T-helper 1 cell (primary cell): ENCODE results near the gene STK11.

Source experiments
- DNase-seq, 5 donors: peaks; one replicate each; pipeline ENCODE4 v3.0.0-alpha.2; 2012 to 2020

STK11 gene

DNA sequence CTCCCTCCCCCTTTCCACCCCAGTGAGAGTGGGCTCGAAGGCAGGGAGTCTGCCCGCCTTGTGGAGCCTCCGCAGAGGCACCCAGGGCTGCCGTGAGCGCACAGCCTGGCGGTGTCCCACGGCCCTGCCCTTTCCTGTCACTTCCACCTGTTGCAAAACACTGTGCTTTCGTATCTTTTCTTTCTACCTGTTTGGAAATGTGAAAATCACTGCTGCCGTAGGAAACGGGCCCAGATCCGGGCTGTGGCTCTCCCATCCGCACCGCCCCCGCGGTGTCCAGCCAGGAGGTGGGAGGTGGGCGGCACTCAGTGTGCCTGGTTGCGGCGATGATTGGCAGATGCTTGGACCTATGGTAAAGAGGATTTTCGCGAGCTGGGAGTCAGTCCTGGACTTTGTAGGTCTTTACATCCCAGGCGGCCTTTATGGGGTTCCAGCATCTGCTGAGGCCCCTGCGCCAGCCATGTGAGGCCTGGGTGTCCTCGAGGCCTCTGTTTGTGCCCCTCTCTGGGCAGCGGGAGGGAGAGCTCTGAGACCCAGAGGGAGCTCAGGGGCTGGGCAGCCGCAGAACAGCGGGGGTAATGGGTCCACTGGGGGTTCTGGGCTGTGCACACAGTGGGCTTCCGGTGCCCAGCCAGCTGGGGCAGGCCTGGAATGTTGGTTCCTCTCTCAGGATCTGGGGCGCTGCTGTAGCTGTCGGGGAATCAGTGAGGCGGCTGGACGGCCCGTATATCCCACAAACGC is 6.1 kb downstream of the STK11 start:
- DNase-seq, result no peak

DNA sequence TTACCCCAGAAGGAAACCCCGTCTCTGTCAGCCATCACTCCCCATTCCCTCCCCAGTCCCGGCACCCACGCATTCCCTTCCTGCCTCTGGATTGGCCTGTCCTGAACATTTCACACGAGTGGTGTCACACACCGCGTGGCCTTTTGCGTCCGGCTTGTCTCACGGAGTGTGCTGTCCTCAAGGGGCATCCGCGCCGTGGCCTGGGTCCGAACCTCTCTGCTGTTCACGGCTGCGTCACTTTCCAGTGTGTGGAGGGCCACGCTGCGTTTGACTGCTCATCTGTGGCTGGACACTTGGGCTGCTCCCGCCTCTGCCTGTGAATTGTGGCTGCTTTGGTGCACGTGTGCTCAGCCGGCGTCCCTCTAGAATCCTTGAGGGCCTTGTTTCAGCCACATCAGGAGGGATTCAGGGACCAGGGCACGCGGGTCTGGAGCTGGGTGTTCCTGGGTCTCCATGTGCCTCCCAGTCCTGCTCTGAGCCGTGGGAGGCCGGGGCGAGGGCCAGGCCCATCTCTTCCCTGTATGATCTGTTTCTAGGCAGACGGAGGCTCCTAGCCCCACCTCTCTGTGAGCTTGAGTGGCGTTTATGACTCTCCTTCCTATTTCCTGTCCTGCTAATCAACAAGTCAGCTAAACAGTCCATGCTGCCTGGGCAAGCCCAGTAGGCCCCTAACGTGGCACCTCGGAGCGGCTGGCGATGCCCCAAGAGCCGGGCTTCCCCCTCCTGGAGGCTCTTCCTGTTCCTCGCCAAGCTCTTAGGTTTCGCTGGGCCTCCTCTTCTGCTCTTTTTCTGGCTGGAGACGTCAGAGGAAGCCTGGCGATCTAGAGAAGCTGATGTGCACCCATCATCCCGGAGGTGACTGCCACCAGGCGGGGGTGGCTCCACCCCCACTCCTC is 8.1 kb downstream of the STK11 start:
- peak in 3 of 5 donors; percentile 49 to 81 (median 50) for DNase-seq

DNA sequence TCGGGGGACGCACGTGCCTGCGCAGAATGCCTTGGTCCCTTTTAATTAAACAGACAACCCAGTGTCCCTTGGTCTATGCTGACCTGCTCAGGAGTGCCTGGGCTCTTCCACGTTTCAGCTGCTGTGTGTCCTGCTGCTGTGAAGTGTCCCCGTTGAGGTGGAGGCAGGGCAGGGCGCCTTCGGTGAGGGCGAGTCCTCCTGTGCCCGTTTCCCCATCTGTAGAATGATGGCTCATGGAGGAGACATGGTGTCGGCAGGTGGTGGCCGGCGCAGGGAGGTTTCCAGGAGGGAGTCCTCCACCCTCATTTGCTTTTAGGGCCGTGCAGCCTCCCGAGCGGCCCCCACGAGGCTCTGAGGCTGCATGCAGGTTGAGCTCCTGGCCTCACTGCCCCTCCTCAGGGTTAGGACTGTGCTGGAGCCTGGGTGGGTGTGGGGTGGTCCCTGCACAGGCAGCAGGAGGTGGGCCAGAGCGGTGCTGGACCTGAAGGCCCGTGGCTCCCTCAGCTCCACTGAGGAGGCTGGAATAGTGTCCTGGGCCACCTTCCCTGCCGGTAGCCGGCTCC is 8.8 kb downstream of the STK11 start:
- no peak for DNase-seq

GRCh38 chr19:1214862-1215731 is 9.5 kb downstream of the STK11 start:
- DNase-seq, result no peak

- DNase-seq, result no peak
Measured at GRCh38 chr19:1216756-1217155, 11.2 kb downstream of the STK11 start.

- no peak for DNase-seq
Measured at GRCh38 chr19:1217366-1217765, 11.8 kb downstream of the STK11 start.

- no peak for DNase-seq
Measured at GRCh38 chr19:1218751-1219567, 13.4 kb downstream of the STK11 start.

DNA sequence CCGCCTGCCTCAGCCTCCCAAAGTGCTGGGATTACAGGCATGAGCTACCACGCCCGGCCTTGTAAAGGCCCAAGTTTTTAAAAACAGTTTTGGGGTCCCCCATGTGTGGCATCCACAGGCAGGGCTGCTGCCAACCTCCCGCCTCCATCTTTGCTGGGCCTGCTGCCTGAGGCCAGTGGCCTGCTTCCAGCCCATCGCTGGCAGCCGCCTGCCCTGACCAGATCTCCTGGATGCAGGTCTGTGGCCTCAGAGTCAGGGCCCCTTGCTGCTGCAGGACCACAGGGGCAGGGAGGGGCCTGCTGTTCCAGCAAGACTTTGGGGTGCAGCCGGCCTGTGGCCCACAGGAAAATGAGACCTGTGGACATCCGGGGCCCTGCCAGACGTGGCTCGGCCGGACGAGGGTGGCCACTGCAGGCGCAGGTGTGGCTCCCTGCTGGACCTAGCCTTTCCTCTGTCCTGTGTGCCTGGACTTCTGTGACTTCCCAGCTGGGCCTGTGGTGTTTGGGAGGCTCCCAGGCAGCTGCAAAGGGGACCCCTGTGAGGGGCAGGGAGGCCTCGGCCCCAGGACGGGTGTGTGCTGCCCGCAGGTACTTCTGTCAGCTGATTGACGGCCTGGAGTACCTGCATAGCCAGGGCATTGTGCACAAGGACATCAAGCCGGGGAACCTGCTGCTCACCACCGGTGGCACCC is 14.4 kb downstream of the STK11 start:
- no peak for DNase-seq

GRCh38 chr19:1220477-1220930 is 14.9 kb downstream of the STK11 start:
- DNase-seq, result no peak

DNA sequence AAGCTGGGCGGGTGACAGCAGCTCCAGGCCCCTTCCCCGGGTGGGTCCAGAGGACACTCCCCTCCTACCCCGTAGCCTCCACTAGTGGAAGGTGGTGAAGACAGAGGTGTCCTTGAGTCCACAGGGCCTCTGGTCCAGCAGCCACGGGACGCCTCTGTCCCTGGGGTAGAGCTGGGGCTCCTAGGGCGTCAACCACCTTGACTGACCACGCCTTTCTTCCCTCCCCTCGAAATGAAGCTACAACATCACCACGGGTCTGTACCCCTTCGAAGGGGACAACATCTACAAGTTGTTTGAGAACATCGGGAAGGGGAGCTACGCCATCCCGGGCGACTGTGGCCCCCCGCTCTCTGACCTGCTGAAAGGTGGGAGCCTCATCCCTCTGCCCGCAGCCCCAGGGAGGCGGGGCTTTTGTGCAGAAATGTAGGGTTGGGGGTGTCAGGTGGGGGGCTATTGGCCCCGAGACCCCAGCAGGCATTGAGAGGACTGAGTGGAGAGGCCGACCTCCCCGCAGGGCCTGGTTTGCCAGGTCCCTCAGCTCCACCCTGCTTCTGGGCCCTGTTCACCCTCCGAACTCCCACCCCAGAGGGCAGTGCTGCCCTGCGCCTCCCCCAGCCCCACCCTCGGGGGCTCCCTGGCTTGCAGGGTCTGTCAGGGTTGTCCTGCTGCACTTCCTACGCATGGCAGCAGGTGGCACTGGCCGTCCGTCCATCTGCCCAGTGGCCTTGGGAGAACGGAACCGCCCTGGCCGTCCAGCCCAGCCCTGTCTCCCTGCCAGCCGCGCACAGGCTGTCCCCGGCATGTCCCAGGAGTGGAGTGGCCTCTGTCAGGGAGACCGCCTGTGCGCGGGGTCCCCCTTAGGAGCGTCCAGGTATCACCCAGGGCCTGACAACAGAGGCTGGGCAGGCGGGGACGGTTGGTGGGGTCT is 15.7 kb downstream of the STK11 start:
- no peak for DNase-seq

DNA sequence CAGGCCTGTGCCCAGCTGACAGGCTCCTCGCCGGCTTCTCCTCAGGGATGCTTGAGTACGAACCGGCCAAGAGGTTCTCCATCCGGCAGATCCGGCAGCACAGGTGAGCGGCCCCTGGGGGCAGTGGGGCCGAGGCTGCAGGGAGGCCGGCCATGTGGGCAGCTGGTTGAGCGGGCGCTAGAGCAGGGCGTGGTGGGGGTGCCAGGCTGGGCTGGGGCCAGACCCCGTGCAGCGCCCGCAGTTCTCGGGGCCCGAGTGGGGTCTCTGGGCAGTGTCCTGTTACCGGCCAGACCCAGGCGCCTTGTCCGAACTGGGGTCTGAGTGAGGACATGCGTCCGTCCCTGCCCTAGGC is 16.3 kb downstream of the STK11 start:
- no peak for DNase-seq

GRCh38 chr19:1222394-1222793 is 16.8 kb downstream of the STK11 start:
- no peak for DNase-seq

- DNase-seq, result no peak
Measured at GRCh38 chr19:1223018-1223855, 17.7 kb downstream of the STK11 start.

- no peak for DNase-seq
Measured at GRCh38 chr19:1224047-1224825, 18.7 kb downstream of the STK11 start.

GRCh38 chr19:1224847-1225246 is 19.3 kb downstream of the STK11 start:
- DNase-seq, result no peak

GRCh38 chr19:1225440-1226226 is 20.1 kb downstream of the STK11 start:
- no peak for DNase-seq

- no peak for DNase-seq
Measured at GRCh38 chr19:1226227-1226518, 20.6 kb downstream of the STK11 start.
